LNCaP clone FGC (cell line): ENCODE results near the gene LRRN2.
"Not testable (repeated sequence)": the region's sequence is repeated elsewhere in the genome, so short reads cannot be mapped to it uniquely, and the experiment has no call there.

Experiments used
- DNase-seq: peaks from one replicate; pipeline ENCODE4 v3.0.0-alpha.2; 2011; ENCODE audit warnings: low read depth
- H3K4me3 ChIP-seq: 2 replicates; pipeline ENCODE4 v1.5.1; 2011; ENCODE audit warnings: mild to moderate bottlenecking, low read depth, low read length, control low read depth
- CTCF ChIP-seq: IDR thresholded peaks from 2 replicates; pipeline ENCODE4 v1.5.1; 2012; ENCODE audit warnings: mild to moderate bottlenecking; ENCODE audit not compliant: control insufficient read depth, insufficient read depth; ENCODE audit errors: extremely low read depth

LRRN2 gene

GRCh38 chr1:204692325-204692840, 6.8 kb upstream of the LRRN2 start:
- TF ChIP-seq CTCF, result no peak
- no peak for DNase-seq
- no peak overlapping the region for H3K4me3 ChIP-seq

- not testable (repeated sequence) for H3K4me3 ChIP-seq, DNase-seq
Observed at GRCh38 chr1:204691328-204691730, 5.8 kb upstream of the LRRN2 start.

GRCh38 chr1:204688776-204689175, 3.2 kb upstream of the LRRN2 start:
- no peak for DNase-seq
- H3K4me3 ChIP-seq, result no peak overlapping the region
- no peak for TF ChIP-seq CTCF

GRCh38 chr1:204688007-204688406, 2.5 kb upstream of the LRRN2 start:
- TF ChIP-seq CTCF, result no peak
- H3K4me3 ChIP-seq, result no peak overlapping the region
- no peak for DNase-seq

GRCh38 chr1:204684571-204685235, 835 bp downstream of the LRRN2 start:
- TF ChIP-seq CTCF, result no peak
- no peak for DNase-seq
- no peak overlapping the region for H3K4me3 ChIP-seq

- no peak for TF ChIP-seq CTCF
- no peak overlapping the region for H3K4me3 ChIP-seq
- DNase-seq, result no peak
Observed at GRCh38 chr1:204684206-204684570, 1.4 kb downstream of the LRRN2 start.

GRCh38 chr1:204683284-204684205, 2.0 kb downstream of the LRRN2 start:
- no peak overlapping the region for H3K4me3 ChIP-seq
- TF ChIP-seq CTCF, result no peak
- no peak for DNase-seq
